Astrocyte (in vitro differentiated cells and primary cell): Measurements from ENCODE around the gene SETD1A.

Experiments
- EZH2 ChIP-seq: IDR thresholded peaks from 2 replicates; pipeline ENCODE4 v1.6.1; 2012; ENCODE audit warnings: mild to moderate bottlenecking, low read length, inconsistent platforms; ENCODE audit not compliant: insufficient read depth
- TF ChIP-seq, protein P1 (sequence below): IDR thresholded peaks from 2 replicates; pipeline ENCODE4 v1.5.1; 2011; ENCODE audit warnings: low read depth, mild to moderate bottlenecking, inconsistent platforms, low read length, moderate library complexity; ENCODE audit not compliant: insufficient read depth

DNA sequence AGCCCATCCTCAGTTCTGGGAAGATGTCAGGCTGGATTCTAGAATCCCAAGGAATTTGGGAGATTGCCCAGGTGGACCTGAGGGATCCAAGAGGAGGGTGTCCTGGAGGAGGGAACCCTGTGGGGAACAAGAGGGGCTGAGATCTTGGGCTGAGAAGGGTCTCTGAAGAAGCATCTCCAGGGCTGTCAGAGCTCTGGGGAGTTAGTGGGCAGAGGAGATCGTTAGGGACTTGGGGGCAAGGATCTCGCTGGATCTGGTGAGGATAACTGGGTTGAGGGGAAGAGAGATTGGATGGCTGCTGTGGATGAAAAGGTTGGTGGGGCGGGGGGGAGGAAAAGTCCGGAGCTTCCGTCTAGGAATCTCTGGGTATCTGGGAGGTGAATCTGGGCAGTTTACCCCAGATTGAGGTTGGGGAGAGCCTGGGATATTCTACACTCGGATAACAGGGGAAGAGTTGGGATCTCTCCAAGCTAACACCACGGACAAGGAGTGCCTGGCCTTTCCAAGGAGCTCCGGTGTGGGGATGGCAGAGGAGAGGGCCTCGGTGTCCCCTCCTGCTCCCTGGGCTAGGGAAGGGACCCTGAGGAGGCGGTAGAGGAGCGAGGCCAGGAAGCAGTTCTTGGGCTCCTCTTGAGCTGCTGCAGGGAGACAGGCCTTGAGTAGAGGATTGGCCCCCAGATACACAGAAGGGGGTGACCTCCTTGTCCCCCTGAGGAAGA is 32.5 kb upstream of the SETD1A start:
- TF ChIP-seq, protein P1, sequence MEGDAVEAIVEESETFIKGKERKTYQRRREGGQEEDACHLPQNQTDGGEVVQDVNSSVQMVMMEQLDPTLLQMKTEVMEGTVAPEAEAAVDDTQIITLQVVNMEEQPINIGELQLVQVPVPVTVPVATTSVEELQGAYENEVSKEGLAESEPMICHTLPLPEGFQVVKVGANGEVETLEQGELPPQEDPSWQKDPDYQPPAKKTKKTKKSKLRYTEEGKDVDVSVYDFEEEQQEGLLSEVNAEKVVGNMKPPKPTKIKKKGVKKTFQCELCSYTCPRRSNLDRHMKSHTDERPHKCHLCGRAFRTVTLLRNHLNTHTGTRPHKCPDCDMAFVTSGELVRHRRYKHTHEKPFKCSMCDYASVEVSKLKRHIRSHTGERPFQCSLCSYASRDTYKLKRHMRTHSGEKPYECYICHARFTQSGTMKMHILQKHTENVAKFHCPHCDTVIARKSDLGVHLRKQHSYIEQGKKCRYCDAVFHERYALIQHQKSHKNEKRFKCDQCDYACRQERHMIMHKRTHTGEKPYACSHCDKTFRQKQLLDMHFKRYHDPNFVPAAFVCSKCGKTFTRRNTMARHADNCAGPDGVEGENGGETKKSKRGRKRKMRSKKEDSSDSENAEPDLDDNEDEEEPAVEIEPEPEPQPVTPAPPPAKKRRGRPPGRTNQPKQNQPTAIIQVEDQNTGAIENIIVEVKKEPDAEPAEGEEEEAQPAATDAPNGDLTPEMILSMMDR = no peak
- no peak for TF ChIP-seq EZH2
